Colon (tissue), 2 donors: ENCODE measurements around the gene FREY1.

ENCODE experiments used
- FAIRE-seq: peaks from 2 replicates; lab custom pipeline; 2012; peaks lifted over from hg19 to GRCh38; lab: Jason Lieb, UNC
- donor health status: control.
- donor health status: control.

FREY1 gene

DNA sequence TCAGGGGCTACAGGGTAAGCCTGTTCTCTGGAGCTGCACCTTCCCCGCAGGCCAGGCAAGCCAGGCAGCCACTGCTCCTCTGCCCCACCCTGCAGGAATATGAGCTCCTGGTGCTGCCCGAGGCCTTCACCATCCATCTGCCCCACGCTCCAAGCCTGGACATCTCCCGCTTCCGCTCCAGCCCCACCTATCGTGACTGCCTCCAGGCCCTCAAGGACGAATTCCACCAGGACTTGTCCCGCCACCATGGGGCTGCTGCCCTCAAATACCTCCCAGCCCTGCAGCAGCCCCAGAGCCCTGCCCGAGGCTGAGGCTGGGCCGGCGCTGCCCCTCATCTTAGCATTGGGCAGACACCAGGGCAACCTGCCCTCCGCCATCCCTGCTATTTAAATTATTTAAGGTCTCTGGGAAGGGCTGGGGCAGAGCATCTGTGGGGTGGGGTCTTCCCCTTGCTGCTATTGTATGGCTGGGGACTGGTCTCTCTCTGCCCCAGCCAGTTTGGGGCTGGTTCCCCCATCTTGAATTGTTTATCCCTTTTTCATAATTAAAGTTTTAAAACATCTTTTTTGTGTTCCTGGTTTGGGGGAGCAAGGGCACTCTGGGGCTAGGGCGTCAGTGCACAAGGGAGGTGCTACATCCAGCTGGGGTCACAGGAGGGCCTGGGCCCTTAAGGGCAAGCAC is 21.6 kb upstream of the FREY1 start:
- FAIRE-seq: no peak

DNA sequence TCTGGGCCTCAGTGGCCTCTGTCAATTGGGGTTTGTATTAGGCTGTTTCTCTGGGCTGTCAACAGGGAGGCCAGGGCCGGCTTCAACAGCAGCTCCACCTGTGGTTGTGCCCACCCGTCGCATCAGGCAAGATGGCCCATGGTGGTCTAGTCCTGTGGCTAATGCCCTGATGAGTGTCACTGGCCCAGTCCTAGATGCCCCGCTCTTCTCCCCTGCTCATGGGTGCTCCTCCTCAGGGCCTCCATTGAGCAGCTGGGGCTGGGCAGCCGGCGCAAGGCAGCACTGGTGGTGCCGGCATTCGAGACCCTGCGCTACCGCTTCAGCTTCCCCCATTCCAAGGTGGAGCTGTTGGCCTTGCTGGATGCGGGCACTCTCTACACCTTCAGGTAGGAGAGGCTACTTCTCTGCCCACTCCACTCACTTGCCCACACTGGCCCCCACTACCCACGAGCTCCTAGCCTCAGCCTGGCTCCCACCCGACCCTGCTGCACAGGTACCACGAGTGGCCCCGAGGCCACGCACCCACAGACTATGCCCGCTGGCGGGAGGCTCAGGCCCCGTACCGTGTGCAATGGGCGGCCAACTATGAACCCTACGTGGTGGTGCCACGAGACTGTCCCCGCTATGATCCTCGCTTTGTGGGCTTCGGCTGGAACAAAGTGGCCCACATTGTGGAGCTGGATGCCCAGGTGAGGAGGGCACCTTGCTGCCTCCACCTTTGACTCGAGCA is 20.8 kb upstream of the FREY1 start:
- FAIRE-seq: no peak

GRCh38 chr11:45927332-45927683 is 20.2 kb upstream of the FREY1 start:
- no peak for FAIRE-seq

- FAIRE-seq: no peak
Observed at GRCh38 chr11:45926536-45927331, 19.7 kb upstream of the FREY1 start.

GRCh38 chr11:45926001-45926401 is 18.9 kb upstream of the FREY1 start:
- no peak for FAIRE-seq

DNA sequence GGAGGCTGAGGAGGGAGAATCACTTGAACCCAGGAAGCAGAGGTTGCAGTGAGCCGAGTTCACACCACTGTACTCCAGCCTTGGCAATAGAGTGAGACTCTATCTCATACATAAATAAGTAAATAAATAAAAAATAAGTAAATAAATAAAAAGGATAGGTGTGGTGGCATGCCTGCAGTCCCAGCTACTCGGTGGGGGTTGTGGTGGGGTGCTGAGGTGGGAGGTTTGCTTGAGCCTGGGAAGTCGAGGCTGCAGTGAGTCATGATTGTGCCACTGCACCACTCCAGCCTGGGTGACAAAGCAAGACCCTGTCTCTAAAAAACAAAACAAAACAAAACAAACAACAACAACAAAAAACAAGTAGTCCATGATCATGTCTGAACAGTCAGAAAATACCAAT is 18.5 kb upstream of the FREY1 start:
- no peak for FAIRE-seq

GRCh38 chr11:45924927-45925326 is 17.9 kb upstream of the FREY1 start:
- FAIRE-seq: no peak

- FAIRE-seq: no peak
Observed at GRCh38 chr11:45924036-45924915, 17.2 kb upstream of the FREY1 start.

GRCh38 chr11:45922425-45923082 is 15.5 kb upstream of the FREY1 start, which contains the start of gene LARGE2:
LARGE2 (plus strand) TSS chr11:45922656; CDS start chr11:45922883, 227 bp downstream.
- no peak for FAIRE-seq

- FAIRE-seq: no peak
Observed at GRCh38 chr11:45921561-45922424, 14.7 kb upstream of the FREY1 start.

- no peak for FAIRE-seq
Observed at GRCh38 chr11:45920531-45921477, 13.7 kb upstream of the FREY1 start.

GRCh38 chr11:45919806-45920530 is 12.9 kb upstream of the FREY1 start:
- FAIRE-seq: no peak

DNA sequence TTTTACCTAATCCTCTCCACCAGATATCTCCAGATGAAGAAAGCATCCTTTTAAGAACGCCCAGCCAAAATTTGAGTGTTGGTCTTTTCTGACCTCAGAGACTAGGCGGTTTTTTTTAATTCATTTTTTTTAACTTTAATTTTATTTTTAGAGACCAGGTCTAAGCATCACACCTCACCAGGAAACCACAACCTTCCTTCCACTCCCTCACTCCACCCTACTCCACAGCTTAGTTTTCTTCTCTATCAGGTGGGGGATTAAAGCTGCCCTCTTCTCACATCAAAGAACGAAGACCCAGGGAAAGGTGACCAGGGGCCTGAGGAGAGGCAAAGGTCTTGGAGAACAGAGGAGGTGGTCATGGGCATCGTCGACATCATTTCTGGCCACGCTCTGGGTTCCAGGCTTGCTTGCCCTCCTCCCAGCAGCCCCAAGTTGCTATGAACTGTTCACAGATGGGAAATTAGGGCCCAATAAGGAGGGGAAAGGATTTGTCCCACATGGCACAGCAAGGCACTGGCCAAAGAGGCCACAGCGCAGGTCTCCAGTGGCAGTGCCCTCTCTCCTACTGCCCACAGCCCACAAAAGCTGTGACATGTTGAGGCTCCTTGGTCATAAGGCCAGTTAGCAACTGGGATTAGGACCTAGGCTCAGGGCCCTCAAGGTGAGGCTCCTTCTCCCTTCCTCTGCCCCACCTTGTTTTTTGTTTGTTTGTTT is 12.0 kb upstream of the FREY1 start:
- no peak for FAIRE-seq

DNA sequence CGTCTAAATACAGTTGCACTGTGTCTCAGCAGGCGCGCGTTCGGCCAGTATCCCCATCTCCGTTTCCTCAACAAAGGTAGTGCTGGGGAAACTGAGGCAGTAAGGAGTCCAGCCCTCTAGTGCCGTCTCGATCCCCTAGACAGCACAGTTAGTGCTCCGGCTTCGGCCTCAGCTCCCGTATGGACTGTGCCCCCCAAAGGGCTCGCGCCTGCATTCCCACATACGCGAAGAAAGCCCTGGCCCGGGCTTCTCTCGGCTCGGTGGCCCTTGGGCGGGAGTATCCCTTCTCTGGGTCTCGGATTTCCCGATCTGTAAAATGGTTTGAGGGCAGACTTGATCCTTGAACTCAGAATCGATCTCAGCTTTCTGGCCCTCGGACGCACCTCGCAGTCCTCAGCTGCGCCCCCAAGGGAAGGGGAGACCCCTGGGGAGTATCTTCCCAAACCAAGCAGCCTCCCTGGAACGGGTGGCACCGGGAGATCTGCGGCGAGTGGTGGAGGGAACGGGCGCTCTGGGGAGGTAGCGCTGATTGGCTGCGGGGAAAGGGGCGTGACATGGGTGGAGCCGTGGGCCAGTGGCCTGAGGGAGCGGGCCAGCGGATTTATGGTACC is 11.4 kb upstream of the FREY1 start:
- FAIRE-seq: no peak

GRCh38 chr11:45917623-45918330 is 10.7 kb upstream of the FREY1 start, which contains the start of gene PEX16:
PEX16 (minus strand) TSS chr11:45917877; CDS start chr11:45917811, 66 bp downstream.
- FAIRE-seq: no peak

DNA sequence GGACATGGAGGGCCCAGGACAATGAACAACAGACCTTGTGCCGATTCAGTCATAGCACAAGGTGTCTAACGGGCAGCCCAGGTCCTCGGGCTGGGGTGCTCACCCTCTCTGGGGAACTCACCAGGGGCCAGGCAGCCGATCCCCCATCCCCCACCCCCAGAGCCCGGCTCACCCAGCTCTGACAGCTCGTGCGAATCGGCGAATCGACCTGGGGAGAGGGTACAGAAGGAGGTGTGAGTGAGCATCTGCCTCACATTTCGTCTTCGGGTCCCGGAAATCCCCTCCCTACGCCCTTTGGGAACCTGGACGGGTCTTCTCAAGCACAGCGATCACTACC is 10.2 kb upstream of the FREY1 start:
- no peak for FAIRE-seq

DNA sequence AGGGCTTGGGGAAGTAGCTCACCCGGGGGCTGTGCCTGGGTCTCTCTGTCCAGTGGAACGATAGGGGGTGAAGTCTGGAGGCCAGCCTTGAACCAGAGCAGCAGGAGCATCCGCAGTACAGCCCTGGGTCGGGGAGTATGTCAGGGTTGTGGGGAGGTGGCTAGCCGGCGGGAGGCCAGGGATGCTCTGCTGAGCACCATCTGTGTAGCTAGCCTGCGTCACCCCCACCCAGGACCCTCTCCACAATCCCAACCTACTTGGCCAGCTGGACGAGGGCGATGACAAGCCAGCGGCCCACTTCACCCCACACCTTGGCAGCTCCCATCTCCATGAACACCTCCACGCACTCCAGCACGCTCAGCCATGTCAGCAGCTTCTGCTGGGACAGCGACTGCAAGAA is 8.4 kb upstream of the FREY1 start:
- FAIRE-seq: no peak
